Activated T-helper 9 cell treated with anti-CD3 and anti-CD28 coated beads, Interleukin-2, amount 50 U/mL, for 16 hours (primary cell): ENCODE data around the gene PGS1.
"Not testable (repeated sequence)": the region's sequence is repeated elsewhere in the genome, so short reads cannot be mapped to it uniquely, and the experiment has no call there.

Source experiments
- DNase-seq: peaks from one replicate; pipeline ENCODE4 v3.0.0-alpha.2; 2020; ENCODE audit warnings: low read depth

The PGS1 gene

GRCh38 chr17:78378225-78379130 lies at the start of gene PGS1:
TSS of gene PGS1 (plus strand) at chr17:78378649. CDS start at chr17:78378666, 17 bp downstream.
- peak; percentile 76 for DNase-seq

- DNase-seq, result no peak
These were observed 49.0 kb upstream of the PGS1 start for GRCh38 chr17:78329263-78330059.

GRCh38 chr17:78330570-78331224 lies 47.8 kb upstream of the PGS1 start:
- DNase-seq, result no peak

- not testable (repeated sequence) for DNase-seq
These were observed 47.1 kb upstream of the PGS1 start for GRCh38 chr17:78331355-78331754.

GRCh38 chr17:78332991-78333390 lies 45.5 kb upstream of the PGS1 start:
- no peak for DNase-seq

GRCh38 chr17:78335209-78335608 lies 43.2 kb upstream of the PGS1 start:
- no peak for DNase-seq

- DNase-seq, result no peak
These were observed 41.0 kb upstream of the PGS1 start for GRCh38 chr17:78337244-78338109.

- no peak for DNase-seq
These were observed 39.8 kb upstream of the PGS1 start for GRCh38 chr17:78338486-78339259.

- DNase-seq, result no peak
These were observed 38.1 kb upstream of the PGS1 start for GRCh38 chr17:78340183-78340955.

- DNase-seq, result no peak
These were observed 36.6 kb upstream of the PGS1 start for GRCh38 chr17:78341559-78342448.

GRCh38 chr17:78342449-78343186 lies 35.8 kb upstream of the PGS1 start:
- no peak for DNase-seq

GRCh38 chr17:78343187-78343542 lies 35.3 kb upstream of the PGS1 start:
- no peak for DNase-seq

GRCh38 chr17:78343543-78344201 lies 34.8 kb upstream of the PGS1 start:
- DNase-seq, result peak; percentile 55

GRCh38 chr17:78344666-78345065 lies 33.8 kb upstream of the PGS1 start:
- no peak for DNase-seq

GRCh38 chr17:78345172-78345571 lies 33.3 kb upstream of the PGS1 start:
- DNase-seq, result no peak

GRCh38 chr17:78345791-78346494 lies 32.5 kb upstream of the PGS1 start:
- no peak for DNase-seq

GRCh38 chr17:78346605-78347250 lies 31.7 kb upstream of the PGS1 start:
- no peak for DNase-seq
